T47D (cell line): ENCODE results near the gene FAM43B.

ENCODE experiments used
- DNase-seq, 2 experiments: peaks; one replicate each; pipeline versions ENCODE4 v3.0.0 to v3.0.0-alpha.2; 2011 to 2012; ENCODE audit warnings: low read depth in 1 of 2, low spot score in 1 of 2
- JUND ChIP-seq: IDR thresholded peaks from 2 replicates; pipeline ENCODE4 v1.6.1; 2012; ENCODE audit warnings: low read depth
- in situ Hi-C: cut with HindIII; loops from 2 replicates; pipeline ENCODE4 v1.10.0; 2016; ENCODE audit warnings: low sequenced_read_pairs, low pct_unique_long_range_greater_than_20kb

The FAM43B gene

GRCh38 chr1:20565234-20565633, 12.9 kb downstream of the FAM43B start:
- in situ Hi-C loops, result no loop called here
- no peak for TF ChIP-seq JUND
- DNase-seq, result no peak

- in situ Hi-C loops, result no loop called here
- DNase-seq, result no peak
- no peak for TF ChIP-seq JUND
These were observed 17.2 kb downstream of the FAM43B start for GRCh38 chr1:20569523-20570098.

GRCh38 chr1:20571427-20571826, 19.1 kb downstream of the FAM43B start:
- in situ Hi-C loops, result no loop called here
- DNase-seq, result no peak
- no peak for TF ChIP-seq JUND

GRCh38 chr1:20573987-20574386, 21.6 kb downstream of the FAM43B start:
- no peak for TF ChIP-seq JUND
- DNase-seq, result no peak
- in situ Hi-C loops, result no loop called here

GRCh38 chr1:20574686-20575540, 22.5 kb downstream of the FAM43B start:
- in situ Hi-C loops, result no loop called here
- no peak for TF ChIP-seq JUND
- peak in 1 of 2 experiments; percentile 60 for DNase-seq

- in situ Hi-C loops, result no loop called here
- TF ChIP-seq JUND, result no peak
- no peak for DNase-seq
These were observed 23.4 kb downstream of the FAM43B start for GRCh38 chr1:20575541-20576336.

GRCh38 chr1:20578062-20578461, 25.7 kb downstream of the FAM43B start:
- TF ChIP-seq JUND, result no peak
- in situ Hi-C loops, result no loop called here

GRCh38 chr1:20578721-20579395, 26.5 kb downstream of the FAM43B start:
- in situ Hi-C loops, result no loop called here
- no peak for TF ChIP-seq JUND

More at GRCh38 chr1:20578062-20578461, 25.7 kb downstream of the FAM43B start:
- DNase-seq, result no peak

GRCh38 chr1:20584890-20585289, 32.5 kb downstream of the FAM43B start:
- in situ Hi-C loops, result no loop called here
- DNase-seq, result peak in 1 of 2 experiments; percentile 26
- TF ChIP-seq JUND, result no peak

More at GRCh38 chr1:20578721-20579395, 26.5 kb downstream of the FAM43B start:
- DNase-seq, result peak in 1 of 2 experiments; percentile 25

GRCh38 chr1:20586953-20587660, 34.7 kb downstream of the FAM43B start:
- no peak for TF ChIP-seq JUND
- DNase-seq, result no peak
- in situ Hi-C loops, result no loop called here

- DNase-seq, result no peak
- in situ Hi-C loops, result no loop called here
These were observed 35.3 kb downstream of the FAM43B start for GRCh38 chr1:20587661-20588053.

More at GRCh38 chr1:20587661-20588053, 35.3 kb downstream of the FAM43B start:
- no peak for TF ChIP-seq JUND
